GM11168 (cell line): ENCODE results near the gene SMG6.
"Not testable (repeated sequence)": the region's sequence is repeated elsewhere in the genome, so short reads cannot be mapped to it uniquely, and the experiment has no call there.

ENCODE experiments used
- in situ Hi-C: fragments of 300-500 bp; cut with MboI; formaldehyde crosslinking; loops from one replicate; pipeline ENCODE4 v1.12.0; 2022; ENCODE audit warnings: low sequenced_read_pairs; ENCODE audit not compliant: unreplicated experiment

SMG6 gene

DNA sequence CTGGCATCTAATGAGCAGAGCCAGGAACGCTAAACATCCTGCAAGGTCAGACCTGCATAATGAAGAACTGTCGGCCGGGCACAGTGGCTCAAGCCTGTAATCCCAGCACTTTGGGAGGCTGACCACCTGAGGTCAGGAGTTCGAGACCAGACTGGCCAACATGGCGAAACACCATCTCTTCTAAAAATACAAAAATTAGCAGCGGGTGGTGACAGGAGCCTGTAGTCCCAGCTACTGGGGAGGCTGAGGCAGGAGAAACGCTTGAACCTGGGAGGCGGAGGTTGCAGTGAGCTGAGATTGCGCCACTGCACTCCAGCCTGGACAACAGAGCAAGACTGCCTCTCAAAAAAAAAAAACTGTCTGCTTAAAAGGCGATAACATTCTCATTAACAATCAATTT lies 38.4 kb downstream of the SMG6 start:
- in situ Hi-C loops, result not testable (repeated sequence)

DNA sequence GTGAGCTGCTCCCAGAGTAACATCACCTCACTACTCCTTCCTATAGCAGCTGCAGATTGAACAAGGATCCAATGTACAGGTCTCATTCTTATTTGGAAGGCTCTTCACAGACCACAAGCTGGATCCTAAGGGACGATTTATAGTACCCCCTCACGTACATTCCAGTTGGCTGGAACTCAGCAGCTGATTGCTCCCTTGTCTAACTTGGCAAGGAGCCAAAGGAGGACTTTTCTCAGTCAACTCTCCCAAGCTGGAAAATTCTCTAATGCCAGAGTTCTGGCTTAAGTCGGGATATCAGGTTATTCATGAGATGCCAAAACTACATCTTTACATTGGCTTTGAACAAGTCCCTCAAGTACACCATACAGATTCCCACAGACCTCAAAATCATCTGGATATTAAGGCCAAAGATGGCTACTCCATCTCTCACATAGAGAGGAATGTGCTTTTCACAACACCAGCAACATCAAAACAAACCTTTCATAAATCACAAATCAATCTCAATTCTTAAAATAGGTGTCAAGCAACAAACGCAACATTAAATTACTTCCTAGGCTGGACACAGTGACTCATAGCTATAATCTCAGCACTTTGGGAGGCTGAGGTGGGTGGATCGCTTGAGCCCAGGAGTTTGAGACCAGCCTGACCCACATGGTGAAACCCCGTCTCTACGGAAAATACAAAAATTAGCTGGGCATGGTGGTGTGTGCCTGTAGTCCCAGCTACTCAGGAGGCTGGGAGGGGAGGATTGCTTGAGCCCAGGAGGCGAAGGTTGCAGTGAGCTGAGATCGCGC lies 39.3 kb downstream of the SMG6 start:
- in situ Hi-C loops, result no loop called here

DNA sequence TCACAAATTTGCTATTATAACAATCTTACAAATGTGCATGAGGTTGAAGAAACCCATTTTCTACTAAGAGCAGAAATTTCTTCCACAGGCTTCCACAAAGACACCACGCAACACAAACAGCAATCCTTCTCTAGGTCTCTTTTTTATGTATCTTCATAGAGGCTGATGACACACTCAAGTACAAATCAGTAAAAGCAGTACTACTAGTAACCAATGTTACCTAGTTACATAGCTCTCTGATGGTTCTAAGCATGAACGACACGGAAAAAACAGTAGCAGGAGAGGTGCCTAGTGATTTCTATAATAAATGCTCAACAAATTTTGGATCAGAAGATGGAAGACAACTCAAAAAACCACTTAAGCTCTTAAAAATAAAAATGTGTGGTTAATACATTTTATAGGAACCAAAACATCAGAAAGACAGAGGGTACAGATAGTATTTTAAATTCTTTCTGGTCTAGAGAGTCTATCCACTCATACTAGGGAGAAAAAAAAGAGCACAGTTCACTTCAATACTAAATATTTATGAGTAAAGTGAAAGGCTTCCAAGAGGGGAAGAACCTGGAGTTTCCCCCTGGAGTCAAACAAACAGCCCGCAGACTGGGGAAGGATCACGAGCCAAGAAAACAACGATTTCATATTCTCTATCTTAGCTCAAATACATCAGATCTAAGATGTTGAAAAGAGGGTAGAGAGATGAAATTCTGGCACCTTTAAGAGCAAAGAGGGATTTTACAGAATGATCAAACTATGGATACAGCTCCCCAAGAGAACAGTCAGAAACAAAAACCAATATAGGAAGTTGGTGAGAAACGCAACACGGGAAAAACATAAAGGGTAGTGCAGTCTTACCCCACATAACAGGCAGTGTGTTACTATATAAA lies 40.2 kb downstream of the SMG6 start:
- in situ Hi-C loops, result no loop called here

DNA sequence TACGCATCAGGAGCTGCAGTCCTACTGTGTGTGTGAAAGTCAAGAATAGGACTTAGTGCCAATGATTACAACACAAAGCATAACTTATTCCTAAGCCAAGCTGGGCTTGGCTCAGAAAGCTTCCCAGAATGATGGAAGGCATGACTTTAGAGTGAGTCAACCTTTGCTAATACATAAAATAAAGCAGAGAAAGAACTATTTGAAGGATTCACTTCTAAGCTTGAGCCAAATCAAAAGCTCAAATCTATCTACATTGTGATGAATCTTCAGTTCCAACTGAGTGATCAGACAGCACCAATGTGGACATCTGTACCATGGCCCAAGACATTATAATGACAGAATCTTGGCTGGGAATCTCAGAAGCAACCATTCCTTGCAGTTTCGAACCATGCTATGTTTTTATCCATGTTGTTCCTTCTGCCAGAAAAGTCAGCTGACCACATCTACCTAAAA lies 41.4 kb downstream of the SMG6 start:
- in situ Hi-C loops, result no loop called here

DNA sequence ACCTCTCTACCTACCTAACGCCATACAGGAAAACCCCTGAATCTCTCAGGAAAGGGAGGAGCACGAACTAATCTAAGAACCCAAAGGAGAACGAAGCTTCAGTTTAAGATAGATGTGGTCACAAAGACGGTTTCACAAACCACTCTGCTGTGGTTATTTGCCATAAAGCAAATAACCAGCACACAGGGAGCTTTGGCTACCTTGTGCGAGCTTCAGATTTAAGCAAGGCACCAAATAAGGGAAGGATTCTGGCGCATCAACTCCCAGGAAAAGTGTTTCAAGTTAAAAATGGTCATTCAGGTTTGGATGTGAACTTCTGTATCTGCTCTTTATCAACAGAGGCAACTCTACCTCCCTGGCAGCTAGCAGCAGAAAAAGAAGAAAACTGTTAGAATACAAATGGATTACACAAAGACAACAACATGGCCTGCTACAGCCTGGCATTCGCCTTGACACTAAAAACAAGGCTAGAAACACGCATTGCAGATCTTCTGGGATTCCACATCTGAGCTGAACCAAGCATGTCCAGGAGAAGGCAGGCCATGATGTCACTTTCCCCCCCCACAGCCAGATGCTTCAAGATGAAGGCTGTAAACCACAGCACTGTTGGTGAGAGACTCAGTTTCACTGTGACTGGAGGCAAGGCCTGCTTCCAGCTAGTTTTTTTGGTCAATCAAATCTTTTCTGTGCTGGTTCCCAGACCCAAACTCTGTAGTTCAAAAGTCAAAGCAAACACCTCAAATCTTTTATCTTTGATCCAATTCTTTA lies 43.6 kb downstream of the SMG6 start:
- in situ Hi-C loops, result no loop called here

DNA sequence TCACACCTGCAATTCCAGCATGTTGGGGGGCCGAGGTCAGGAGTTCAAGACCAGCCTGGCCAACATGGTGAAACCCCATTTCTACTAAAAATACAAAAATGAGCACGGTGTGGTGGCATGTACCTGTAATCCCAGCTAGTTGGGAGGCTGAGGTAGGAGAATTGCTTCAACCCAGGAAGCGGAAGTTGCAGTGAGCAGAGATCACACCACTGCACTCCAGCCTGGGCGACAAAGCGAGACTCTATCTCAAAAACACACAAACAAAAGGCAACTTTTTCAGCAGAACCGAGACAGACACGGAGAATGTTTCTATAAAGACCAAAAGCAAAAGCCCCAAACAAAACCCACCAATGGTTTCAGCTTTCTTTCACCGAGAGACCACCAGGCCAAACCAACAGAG lies 44.8 kb downstream of the SMG6 start:
- in situ Hi-C loops, result not testable (repeated sequence)

DNA sequence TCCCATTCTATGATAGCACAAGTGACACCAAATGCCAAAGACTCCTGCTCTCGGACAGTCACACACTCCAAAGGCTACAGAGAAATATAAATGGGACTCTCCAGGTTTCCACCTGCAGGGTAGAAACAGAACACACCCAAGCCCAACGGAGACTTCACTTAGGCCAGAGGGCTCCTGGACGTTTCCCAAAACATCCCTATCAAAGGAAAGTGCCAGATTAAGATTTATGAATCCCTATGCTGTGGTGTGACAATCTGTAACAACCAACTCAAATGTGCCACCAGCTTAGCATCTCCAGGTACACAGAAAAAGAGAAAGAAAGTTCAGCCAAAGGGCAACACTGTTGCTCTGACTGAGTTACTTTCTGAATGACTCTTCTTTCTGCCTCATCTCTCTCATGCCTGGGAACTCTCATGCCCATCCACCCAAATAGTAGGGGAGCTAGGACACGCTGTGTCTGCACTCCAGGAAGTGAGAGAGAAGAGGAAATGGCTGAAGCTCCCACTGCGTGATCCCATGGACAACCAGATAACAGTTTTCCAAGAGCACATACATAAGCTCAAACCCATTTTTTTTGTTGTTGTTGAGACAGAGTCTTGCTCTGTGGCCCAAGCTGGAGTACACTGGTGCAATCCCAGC lies 49.7 kb downstream of the SMG6 start:
- in situ Hi-C loops, result no loop called here

DNA sequence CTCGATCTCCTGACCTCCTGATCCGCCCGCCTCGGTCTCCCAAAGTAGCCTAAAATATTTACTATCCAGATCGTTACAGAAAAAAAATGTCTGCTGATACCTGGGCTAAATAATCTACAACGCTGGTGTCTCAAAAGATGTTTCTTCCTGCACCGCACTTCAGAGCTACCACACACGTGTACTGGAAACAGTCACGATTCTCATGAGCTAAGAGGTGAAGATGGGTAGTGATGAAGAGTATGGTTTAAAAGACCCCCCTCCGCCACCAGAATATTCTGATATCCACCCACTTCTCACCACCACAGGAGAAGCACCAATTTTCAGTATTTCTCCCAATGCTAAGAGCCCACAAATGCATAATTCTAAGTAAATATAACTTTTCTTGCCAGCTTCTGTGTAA lies 50.2 kb downstream of the SMG6 start:
- in situ Hi-C loops, result no loop called here

DNA sequence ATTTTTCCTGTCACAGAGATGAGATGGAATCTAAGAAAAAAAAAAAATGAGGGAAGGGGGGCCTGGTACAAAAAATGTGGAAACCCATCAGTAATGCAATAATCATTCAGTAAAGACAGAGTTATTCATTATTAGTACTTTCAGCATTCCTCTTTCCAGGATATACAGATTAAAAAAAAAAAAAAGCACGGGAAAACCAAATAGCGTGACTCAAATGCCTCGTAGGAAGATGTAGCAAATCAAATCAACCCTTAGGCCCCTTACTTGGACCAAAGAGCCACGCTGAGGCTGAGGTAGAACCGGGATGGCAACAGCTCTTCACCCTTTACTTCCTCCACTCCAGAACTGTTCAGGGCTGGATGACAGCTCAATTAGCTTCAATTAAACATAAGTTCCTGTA lies 52.5 kb downstream of the SMG6 start:
- in situ Hi-C loops, result no loop called here

DNA sequence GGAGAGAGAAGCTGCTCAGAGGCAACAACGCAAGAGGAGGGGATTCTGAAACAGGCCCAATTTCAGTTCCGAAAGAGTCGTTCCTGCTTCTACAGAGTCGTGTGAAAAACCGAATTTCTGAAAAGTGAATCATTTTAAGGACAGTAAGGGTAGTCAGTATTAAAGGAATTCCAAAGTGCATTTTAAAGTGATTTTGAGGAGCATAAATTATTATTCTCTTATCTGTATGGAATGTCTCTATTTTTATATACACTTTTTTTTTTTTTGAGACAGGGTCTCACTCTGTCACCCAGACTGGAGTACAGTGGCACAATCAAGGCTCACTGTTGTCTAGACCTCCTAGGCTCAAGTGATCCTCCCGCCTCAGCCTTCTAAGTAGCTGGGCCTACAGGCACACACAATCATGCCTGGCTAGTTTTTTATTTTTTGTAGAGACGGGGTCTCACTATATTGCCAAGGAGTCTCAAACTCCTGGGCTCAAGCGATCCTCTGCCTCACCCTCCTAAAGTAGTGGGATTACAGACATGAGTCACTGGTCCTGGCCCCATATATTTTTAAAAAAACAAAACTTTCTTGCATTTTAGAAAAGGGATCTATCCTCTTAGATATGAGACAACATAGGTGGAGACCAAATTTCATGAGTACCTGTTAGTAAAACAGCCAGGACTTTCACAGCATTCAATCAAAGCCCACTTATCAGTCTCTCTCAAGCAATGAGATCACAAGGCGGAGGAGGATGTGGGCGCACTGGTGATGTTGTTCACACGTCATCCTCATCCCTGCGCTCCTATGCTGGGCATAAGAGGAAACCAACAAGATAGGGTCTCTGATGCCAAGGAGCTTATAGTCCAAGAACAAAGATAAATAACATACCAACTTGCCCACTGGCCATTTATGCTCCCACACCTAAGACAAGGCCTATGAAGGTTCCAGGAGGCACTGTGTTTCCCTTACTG lies 53.2 kb downstream of the SMG6 start:
- in situ Hi-C loops, result no loop called here

DNA sequence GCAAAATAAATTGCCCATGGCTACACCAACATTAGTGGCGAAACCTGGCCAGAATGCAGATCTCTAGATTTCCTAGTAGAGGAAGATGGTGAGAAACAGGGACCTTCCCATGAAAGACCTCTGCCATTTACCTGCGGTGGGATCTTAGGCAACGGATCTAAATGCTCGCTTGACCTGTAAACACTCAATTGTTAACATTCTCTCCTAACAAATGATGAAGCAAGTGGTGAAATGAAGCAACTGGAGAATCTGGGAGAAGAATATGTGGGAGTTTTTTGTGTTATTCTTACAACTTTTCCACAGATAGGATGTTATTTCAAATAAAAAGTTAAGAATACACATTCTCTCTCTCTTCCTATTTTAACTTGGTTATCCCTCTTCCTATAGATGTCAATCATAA lies 56.6 kb downstream of the SMG6 start:
- in situ Hi-C loops, result no loop called here

DNA sequence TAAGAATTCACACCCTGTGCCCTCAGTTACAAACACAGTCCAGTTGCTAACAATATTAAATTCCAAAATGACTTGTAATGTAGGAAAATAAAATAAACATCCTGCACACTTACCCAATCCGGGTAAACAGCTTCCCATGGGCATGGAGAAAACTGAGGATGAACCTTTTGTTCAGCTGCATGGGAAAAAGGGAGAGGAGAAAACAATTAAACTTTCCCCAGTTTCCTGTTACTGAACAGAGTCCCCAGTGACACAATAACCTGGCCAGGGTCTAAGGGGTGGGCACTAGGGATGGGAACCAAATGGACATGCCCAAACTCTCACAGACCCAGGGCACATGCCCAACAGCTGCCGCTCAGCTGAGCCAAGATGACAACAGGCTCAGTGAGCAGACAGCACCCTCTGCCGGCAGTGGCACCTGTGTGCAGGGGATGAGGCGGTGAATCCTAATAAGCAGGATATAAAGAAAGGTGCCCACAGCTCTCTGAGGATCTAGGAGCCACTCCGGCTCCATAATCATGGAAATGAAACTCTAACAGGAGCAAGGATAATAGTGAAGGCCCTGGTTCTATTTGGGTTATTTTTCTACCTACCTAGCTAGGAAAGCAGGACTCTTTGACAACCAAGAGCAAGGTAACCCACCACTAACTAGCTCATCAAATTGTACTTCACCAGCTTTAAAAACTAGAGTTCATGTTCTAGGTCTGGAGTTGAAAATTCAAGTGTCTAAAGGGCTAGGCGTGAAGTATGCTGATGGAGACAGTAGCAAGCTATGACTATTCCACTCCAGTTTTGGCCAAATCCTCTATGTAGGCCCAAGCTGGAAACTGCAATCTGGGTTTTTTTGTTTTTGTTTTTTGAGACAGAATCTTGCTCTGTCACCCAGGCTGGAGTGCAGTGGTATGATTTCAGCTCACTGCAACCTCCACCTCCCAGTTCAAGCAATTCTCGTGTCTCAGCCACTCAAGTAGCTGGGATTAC lies 58.8 kb downstream of the SMG6 start:
- in situ Hi-C loops, result no loop called here

DNA sequence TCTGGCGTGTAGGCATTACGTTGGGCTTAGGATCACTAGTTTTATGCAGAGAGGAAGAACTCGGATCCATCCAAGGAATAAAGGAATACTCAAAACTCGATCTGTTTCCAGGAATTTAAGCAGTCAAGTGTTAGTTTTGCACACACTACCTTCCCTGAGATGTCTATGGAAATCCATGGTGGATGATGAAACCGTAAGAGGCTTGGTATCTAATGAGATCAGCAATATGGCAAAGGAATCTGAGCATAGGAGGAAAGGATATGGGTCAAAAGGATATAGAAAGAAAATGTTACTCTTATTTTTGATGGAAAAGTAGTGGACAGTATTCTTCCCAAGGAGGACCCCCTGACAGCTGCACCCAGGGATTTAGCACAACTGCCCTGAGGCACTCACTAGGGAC lies 59.6 kb downstream of the SMG6 start:
- in situ Hi-C loops, result no loop called here

DNA sequence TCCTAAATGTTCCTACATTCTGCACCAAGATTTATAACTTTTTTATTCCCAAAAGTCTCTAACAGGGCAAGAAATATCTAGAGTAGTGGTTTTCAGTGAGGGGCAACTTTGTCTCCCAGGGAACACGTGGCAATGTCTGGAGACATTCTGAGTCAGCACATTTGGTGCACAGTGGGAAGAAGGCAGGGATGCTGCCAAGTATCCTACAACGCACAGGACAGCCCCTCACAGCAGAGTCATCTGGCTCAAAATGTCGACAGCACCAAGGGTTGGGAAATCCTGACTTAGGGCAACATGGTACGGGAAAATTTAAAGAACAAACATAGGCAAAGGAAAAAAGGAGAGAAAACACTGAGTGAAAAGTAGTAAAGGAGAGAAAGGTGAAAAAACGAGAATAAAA lies 61.8 kb downstream of the SMG6 start:
- in situ Hi-C loops, result no loop called here

DNA sequence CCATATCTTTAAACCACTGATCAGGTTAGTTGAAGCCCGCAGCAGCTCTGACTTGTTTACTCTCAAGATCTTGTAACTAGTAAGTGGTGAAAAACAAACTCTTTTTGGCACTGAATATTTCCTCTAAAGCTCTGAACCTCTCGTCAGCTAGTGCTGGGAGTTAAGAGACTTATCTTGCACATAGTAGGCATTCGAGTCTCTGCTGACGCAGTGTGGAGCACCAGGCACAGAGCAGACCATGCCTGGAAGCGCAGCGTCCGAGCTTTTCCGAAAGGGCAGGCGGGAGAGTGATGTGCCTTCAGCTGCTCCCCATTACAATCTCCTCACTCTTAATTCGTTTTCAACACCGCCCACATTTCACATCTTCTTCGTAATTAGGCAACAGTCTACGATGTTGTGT lies 63.0 kb downstream of the SMG6 start:
- in situ Hi-C loops, result no loop called here

DNA sequence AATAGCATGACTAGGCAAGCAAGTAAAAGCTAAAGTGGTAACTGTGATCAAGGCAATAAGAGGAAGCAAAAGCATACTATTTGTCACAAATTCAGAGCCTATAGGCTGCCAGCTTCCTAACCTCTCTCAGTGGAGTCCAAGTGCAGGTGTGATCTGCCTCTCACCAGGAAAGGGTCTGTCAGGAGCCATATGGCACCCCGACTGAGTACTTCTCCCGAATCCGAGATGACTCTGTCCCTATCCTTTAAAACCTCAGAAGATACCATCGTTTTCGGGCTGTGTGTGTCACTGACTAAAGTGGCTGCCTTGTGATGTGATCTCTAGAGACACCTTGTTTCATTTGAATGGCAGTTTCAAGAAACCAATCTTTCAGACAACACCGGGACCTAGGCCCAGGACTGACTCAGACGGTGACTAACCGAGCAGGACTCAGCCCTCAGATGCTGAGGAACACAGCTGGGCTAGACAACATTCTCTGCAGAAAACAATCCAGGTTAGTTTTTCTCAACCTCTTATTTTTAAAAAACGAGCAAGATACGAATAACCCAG lies 63.6 kb downstream of the SMG6 start:
- in situ Hi-C loops, result loop anchor here (10.0 kb wide), 1 partner anchor 155 kb away; no protein-coding TSS in a partner anchor

DNA sequence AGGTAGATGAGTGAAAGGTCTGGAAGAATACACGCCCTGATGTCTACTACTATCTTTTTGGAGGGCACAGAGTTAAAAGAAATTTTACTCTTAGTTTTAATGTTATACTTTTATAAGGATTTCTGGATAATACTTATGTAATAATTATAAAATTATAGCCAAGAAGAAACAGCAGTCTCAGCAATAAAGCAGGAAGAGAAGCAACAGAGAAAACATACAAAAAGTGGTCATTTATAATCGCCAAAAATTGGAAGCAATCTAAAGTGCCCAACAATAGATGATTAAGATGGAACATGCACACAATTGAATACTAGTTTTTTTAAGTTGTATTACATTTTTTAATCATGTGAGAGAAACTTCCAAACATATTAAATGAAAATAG lies 64.4 kb downstream of the SMG6 start:
- in situ Hi-C loops, result loop anchor here (10.0 kb wide), 1 partner anchor 154 kb away; no protein-coding TSS in a partner anchor
